ENCODE measurements around the gene FHIT. TPM values are rescaled to one million over a fixed set of nuclear protein-coding genes. Genes with fewer than 3 reads are reported as not detected.

FHIT gene
- total RNA-seq, 2 experiments from 2014 or later: 7.6 to 7.9 TPM

GRCh38 chr3:59750391-59750790 is 1500.9 kb downstream of the FHIT start:
- Mint-ChIP-seq H3K27ac (no peak overlapping the region), H3K9me3 (no peaks in the 10 kb centered on the region), H3K4me1 (ENCODE audit: low read depth) (peaks cover 24% of the 10 kb centered on the region), H3K36me3 (ENCODE audit: low read depth) (peaks cover 19% of the 10 kb centered on the region), H3K4me3 (no peak overlapping the region), H3K27me3 (no peaks in the 10 kb centered on the region)
- ChIA-PET POLR2A (no interaction called here), CTCF (no interaction called here)
- DNase-seq (no peak), ATAC-seq (no peak)
- no peak for TF ChIP-seq CTCF (IDR thresholded peaks at IDR 0.05)
- intact Hi-C loops (cut with micrococcal nuclease): no loop called here

GRCh38 chr3:59749291-59749690 is 1502.0 kb downstream of the FHIT start:
- H3K27ac Mint-ChIP-seq: no peak overlapping the region
- H3K4me1 Mint-ChIP-seq (ENCODE audit: low read depth): peaks cover 18% of the 10 kb centered on the region
- TF ChIP-seq CTCF (IDR thresholded peaks at IDR 0.05): no peak
- CTCF ChIA-PET: interaction anchor here (1.5 kb wide), 1 partner anchor 15 kb away, joined by 3 read pairs; no protein-coding TSS in a partner anchor
- ATAC-seq (no peak), DNase-seq (no peak)
- no peak overlapping the region for H3K4me3 Mint-ChIP-seq
- POLR2A ChIA-PET: no interaction called here
- intact Hi-C loops (cut with micrococcal nuclease): no loop called here
- no peaks in the 10 kb centered on the region for H3K9me3 Mint-ChIP-seq
- no peaks in the 10 kb centered on the region for H3K27me3 Mint-ChIP-seq
- peaks cover 19% of the 10 kb centered on the region for H3K36me3 Mint-ChIP-seq (ENCODE audit: low read depth)

- POLR2A ChIA-PET: no interaction called here
- CTCF ChIA-PET: interaction anchor here (0.7 kb wide), 1 partner anchor 10 kb away, joined by 3 read pairs; no protein-coding TSS in a partner anchor
- Mint-ChIP-seq H3K27ac (no peak overlapping the region), H3K4me1 (ENCODE audit: low read depth) (no peaks in the 10 kb centered on the region), H3K4me3 (no peak overlapping the region), H3K36me3 (ENCODE audit: low read depth) (peaks cover 17% of the 10 kb centered on the region), H3K27me3 (no peaks in the 10 kb centered on the region), H3K9me3 (no peaks in the 10 kb centered on the region)
- ATAC-seq (no peak), DNase-seq (no peak)
- no peak for TF ChIP-seq CTCF (IDR thresholded peaks at IDR 0.05)
- intact Hi-C loops (cut with micrococcal nuclease): no loop called here
Measured at GRCh38 chr3:59746585-59746984, 1504.7 kb downstream of the FHIT start.

GRCh38 chr3:59737241-59737640 is 1514.0 kb downstream of the FHIT start:
- intact Hi-C loops (cut with micrococcal nuclease): no loop called here
- no peak for ATAC-seq
- H3K36me3 Mint-ChIP-seq (ENCODE audit: low read depth): no peaks in the 10 kb centered on the region
- ChIA-PET POLR2A (interaction anchor here (0.7 kb wide), 1 partner anchor 156 kb away, joined by 3 read pairs; no protein-coding TSS in a partner anchor), CTCF (interaction anchor here (1.3 kb wide), 1 partner anchor 424 kb away, joined by 3 read pairs; no protein-coding TSS in a partner anchor)
- no peak for TF ChIP-seq CTCF (IDR thresholded peaks at IDR 0.05)
- H3K27me3 Mint-ChIP-seq: peaks cover 5% of the 10 kb centered on the region
- no peak for DNase-seq
- H3K4me1 Mint-ChIP-seq (ENCODE audit: low read depth): peaks cover 17% of the 10 kb centered on the region
- no peak overlapping the region for H3K27ac Mint-ChIP-seq
- no peaks in the 10 kb centered on the region for H3K9me3 Mint-ChIP-seq
- no peak overlapping the region for H3K4me3 Mint-ChIP-seq

GRCh38 chr3:59734061-59734460 is 1517.2 kb downstream of the FHIT start:
- Mint-ChIP-seq H3K36me3 (ENCODE audit: low read depth) (no peaks in the 10 kb centered on the region), H3K4me3 (no peak overlapping the region), H3K4me1 (ENCODE audit: low read depth) (peaks cover 24% of the 10 kb centered on the region), H3K27me3 (peaks cover 3% of the 10 kb centered on the region), H3K27ac (no peak overlapping the region), H3K9me3 (no peaks in the 10 kb centered on the region)
- ChIA-PET POLR2A (no interaction called here), CTCF (interaction anchor here (0.6 to 1.3 kb wide), 3 partner anchors 15 to 125 kb away, joined by 3 read pairs; no protein-coding TSS in a partner anchor)
- no peak for TF ChIP-seq CTCF (IDR thresholded peaks at IDR 0.05)
- intact Hi-C loops (cut with micrococcal nuclease): no loop called here
- DNase-seq: no peak
- ATAC-seq: no peak

Measured in activated CD8-positive, alpha-beta T cell treated with anti-CD3 and anti-CD28 coated beads for 36 hours (primary cell).